GM04504 (cell line): Measurements from ENCODE around the gene CST1.
A peak's percentile ranks its signal among the peaks of the same experiment; 100 is the strongest.
"Not testable (repeated sequence)": the region's sequence is repeated elsewhere in the genome, so short reads cannot be mapped to it uniquely, and the experiment has no call there.

Experiments
- DNase-seq: peaks from one replicate; pipeline ENCODE4 v3.0.0-alpha.2; 2012; ENCODE audit warnings: low read depth

CST1 gene, protein sequence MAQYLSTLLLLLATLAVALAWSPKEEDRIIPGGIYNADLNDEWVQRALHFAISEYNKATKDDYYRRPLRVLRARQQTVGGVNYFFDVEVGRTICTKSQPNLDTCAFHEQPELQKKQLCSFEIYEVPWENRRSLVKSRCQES

DNA sequence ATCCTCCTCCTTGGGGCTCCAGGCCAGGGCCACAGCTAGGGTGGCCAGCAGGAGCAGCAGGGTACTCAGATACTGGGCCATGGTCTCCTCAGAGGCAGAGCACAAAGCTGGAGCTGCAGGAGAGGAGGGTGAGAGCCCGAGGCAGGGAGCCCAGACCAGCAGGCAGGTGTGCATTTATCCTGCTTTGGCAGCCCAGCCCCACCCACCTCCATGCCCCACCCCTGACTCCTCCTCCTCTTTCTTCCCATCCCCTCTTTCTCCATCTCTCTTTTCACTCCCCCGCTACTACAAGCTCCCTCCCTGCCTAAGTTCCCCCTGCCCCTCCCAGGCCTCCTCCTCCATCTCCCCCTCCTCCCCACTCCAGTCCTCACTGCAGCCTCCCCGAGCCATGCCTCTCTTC is at the start of gene CST1:
TSS of gene CST1 (minus strand) at position 150 of the 400 bp plus-strand sequence. CDS start at position 81, 69 bp downstream.
- not testable (repeated sequence) for DNase-seq

DNA sequence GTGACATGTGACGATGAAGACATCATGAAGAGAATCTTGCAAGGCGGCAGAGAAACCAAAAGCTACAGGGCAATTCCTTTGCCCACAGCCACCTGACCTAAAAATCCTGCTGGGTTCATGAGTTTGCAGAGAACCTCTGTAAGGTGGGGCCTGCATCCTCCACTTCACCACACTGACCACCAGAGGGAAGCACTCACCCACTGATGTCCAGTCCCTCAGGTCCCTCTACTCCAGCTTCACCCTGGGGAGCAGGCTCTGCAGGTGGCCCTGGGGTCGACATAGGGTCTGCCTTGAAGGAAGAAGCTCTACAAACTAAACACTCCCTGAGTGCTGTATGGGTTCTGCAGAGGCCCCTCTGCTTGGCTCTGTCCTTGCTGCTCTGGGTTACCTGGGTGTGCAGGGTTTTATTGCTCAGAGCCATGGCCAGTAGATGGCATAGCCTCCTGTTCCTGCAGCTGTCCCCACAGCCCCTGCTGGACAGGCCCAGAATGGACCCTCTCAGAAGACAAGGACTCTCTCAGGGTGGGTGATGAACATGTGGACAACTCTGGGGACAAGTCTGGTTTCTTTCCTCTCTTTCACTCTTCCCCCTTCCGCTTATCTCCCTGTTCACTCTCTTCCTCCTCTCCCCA is 48.6 kb upstream of the CST1 start:
- DNase-seq: not testable (repeated sequence)

DNA sequence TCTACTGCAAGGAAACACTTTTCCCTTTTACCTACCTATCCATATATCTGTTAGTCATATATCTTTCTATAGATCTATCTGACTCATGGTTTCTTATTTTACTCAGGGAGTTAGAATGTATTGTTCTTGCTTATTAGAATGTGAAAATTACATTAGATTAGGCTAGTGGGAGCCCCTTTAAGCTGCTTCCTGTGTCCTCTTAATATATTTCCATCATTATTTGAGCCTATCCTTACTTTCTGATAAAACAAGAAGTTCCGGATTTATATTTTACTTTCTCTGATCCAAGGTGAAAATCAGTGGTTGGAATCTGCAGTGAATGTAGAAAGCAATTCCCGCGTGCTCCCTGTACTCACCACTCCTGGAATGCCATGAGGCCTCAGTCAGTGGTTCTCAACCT is 44.8 kb upstream of the CST1 start:
- no peak for DNase-seq

DNA sequence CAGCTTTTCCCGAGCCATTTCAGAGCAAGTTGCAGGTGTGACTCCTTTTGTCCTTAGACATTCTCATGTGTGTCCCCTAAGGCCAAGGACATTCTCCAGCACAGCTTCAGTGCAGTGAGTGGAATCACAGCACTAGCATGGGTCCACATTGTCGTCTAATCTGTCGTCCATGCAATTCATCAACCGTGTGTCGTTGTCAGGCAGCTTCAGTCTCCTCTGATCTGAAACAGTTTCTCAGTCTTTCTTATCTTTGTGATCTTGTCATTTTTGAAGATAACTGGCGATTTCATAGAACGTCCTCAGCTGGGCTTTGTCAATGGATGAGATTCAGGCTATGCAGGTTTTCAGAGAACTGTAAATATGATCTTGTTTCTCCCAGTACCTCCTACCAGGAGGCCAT is 44.1 kb upstream of the CST1 start:
- DNase-seq: no peak

DNA sequence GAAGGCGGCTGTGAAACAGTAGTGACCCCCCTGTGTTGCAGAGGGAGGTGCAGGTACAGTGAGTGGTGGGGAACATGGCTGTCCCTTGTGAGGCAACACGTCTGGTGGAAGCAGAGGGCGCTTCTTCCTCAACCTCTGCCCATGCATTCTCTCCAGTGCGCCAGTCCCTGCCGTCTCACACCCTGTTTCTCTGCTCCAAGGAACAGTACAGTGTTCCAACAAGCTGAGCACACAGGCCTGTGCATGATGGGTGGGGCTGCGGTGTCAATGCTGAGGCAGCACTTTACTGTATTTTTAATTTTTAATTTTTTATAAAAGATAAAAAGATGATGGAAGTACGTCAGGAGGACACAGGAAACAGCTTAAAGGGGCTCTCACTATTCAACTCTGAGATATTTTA is 43.3 kb upstream of the CST1 start:
- DNase-seq: no peak

DNA sequence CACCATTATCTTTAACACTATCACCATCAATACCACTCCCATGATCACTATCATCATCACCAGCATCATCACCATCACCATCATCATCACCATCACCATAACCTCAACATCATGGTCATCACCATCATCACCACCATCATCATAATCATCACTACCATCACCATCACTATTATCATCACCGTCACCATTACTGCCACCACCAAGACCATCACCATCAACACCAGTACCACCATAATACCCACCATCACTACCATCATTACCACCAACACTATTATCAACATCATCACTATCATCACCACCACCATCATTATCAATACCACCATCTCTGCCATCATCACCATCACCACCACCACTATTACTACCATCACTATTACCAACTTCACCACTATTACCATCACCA is 32.7 kb upstream of the CST1 start:
- DNase-seq: no peak

DNA sequence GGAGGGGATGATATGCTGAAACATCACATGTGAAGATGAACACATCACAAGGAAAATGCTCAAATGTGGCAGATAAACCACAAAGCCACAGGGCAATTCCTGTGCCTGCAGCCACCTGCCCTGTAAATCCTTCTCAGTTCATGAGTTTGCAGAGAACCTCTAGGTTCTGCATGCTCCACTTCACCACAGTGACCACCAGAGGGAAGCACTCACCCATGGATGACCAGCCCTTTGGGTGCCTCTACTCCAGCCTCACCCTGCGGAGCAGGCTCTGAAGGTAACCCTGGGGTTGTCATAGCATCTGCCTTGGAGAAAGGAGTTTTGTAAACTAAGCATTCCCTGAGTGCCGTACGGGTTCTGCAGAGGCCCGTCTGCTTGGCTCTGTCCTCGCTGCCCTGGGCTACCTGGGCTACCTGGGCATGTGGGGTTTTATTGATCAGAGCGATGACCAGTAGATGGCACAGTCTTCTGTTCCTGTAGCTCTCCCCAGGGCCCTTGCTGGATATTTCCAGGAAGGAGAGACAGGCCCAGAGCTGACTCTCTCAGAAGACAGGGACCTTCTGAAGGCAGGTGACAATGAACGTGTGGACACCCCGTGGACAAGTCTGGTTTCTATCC is 31.7 kb upstream of the CST1 start:
- DNase-seq: no peak

DNA sequence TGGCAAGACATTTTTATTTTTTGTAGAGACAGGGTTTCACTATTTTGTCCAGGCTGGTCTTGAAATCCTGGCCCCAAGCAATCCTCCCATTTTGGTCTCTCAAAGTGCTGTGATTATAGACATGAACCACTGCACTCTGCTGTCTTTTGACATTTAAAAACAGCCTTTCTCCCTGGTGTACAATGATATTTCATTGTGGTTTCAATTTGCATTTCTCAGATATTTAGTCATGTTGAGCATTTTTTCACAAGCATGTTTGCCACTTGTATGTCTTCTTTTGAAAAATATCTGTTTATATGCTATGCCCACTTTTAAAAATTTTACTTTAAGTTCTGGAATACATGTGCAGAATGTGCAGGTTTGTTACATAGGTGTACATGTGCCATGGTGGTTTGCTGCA is 27.9 kb upstream of the CST1 start:
- DNase-seq: not testable (repeated sequence)

DNA sequence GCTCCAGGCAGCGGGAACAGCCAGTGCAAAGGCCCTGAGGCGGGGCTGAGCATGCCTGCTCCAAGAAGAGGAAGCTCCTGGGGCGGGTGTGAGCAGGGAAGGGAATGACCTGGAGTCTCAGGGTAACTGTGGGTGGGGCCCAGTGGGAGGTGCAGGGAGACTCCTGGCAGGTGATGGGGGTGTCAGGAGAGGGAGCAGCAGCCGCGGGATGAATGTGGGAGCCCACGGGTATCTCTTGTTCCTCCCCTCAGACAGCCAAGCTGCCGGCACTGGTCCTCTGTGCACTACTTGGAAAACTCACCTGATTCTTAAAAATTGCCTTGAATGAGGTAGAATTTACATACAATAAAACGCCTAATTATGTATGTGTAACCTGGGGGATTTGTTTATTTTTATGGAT is 26.6 kb upstream of the CST1 start:
- not testable (repeated sequence) for DNase-seq

DNA sequence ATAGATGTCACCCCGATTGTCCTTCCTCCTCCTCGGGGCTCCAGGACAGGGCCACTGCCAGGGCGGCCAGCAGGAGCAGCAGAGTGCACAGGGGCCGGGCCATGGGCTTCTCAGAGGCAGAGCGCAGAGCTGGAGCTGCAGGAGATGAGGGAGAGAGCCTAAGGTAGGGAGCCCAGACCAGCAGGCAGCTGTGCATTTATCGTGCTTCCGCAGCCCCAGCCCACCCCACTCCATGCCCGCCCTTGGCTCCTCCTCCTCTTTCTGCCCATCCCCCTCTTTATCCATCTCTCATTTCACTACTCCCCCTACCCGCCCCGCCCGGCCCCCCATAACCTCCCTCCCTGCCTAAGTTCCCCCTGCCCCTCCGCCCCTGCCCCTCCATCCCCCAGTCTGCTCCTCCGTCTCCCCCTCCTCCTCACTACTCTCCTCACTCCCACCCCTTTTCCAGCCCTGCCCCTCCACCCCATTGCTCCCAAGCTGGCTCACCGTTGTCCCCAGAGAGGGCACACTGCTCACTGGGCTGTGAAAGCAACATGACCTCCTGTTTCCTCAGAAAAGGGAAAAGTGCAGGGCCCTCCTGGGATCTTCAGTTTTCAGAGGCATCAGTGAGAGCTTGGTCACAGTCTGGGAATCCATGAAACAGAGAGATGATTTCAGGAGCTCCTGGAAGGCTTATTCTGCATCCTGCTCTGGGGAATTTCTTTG is 25.5 kb upstream of the CST1 start:
- DNase-seq: no peak

DNA sequence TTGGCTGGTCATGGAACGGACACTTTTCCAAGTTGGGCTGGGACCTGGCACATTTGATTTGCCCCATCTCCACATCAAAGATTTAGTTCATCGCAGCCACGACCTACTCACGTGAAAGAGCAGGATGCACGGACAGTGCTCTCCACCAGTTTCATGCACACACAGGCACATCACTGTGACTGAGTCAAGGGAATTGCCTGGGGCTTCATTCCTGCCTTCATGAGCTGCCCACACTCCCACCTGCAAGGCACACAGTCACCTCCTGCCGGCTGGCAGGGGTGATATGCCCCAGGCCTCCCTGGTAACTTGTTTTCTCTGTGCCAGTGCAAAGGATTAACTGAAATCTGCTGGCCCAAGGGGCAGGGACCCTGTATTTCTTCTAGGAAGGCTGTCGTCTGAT is 23.3 kb upstream of the CST1 start:
- DNase-seq: no peak

DNA sequence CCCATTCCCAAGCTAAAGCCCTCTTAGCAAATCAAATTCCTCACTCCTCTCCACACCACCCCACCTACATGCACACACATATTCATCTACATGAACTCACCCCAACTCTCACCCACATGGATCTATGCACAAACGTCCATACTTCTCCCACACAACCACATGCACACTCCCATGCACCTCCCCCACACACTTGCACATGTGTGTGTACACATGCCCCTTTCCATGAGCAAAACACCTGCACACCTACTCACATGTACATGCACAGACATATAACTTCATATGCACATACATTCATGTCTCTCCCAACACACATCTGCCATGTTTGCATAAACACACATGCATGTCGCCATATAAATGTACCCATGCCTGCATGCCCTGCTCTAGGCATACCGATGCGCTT is 22.8 kb upstream of the CST1 start:
- DNase-seq: no peak

DNA sequence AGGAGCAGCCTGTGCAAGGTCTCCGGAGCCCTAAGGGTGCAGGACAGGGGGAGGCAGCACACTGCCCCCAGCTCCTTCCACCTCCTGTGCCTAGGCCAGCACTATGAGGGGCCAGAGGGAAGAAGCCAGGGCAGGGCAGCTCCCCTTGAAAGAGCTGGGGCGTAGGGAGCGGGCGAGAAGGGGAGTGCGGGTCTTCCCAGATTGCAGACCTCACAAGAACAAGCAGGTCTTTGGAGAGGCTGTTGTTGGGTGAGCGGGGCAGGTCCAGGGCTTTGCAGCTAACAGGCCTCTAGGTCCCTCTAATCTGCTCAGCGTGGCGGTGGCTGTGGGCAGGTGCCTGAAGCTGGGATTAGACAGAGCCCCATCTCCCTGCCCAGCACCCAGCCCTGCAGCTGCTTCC is 22.4 kb upstream of the CST1 start:
- no peak for DNase-seq

DNA sequence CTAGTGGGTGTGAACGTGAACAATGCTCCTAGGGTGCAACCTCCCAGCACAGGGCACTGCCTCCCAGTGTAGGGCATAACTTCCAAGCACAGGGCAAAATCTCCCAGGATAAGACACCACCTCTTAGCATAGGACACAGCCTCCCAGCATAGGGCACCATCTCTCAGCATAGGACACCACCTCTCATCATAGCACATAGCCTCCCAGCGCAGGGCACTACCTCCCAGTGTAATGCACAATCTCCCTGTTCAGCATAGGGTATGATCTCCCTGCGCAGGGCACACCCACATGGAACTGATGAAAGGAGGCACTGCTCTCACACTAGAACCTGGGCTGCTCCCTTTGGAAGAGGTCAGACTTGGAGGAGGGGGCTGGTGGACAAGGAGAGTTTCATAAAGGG is 21.3 kb upstream of the CST1 start:
- no peak for DNase-seq

DNA sequence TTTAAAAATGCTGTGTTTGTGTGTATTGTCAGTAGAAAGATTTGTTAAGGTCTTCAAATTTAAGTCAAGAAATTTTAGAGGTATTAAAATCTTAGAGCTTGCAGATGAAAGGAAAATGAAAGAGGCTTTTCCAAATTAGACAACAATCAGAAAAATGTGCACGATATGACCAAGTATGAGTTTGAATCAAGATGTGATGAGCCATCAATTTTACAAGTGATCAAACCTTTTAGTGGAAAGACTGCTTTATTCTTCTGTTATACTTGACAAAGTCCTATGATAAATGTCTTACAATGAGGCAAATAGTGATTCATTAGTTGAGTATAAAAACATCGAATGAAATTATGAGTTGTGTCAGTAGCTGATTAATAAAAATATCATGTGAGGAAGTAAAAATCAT is 19.6 kb upstream of the CST1 start:
- no peak for DNase-seq

DNA sequence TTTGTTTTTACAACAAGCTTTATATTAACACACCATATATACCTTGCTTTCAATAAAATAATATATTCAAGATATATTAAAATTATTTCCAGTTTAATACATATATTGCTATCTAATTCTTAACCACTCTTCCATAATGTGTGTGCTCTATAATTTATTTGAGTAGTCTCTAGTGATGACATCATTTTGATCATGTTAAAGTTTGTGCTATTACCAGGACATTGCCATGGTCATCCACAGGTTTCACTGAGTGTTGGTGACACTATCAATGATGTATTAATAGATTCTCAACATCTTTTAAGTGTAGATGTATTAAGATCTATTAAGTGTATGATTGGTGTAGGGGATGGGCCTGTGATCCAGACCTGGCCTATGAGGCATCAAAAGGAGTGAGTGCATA is 17.8 kb upstream of the CST1 start:
- DNase-seq: not testable (repeated sequence)

DNA sequence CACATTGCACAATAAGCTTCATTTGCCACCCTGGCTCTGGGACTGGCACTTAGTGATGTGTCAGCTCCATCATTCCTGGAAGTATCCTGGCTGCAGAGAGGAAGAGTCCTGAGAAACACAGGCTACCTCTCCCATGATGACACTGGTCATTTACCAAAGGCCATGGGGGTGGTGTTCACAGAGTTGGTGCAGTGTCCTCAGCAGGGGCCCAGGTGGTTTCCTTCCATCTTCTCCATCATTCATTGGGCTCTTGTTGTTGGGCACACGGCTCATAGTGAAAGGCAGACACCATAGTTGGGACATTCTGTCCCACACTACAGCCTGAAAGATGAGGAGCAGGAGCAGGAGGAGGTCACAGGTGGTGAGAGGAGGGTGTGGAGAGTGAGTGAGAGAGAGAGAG is 15.8 kb upstream of the CST1 start:
- DNase-seq: no peak

DNA sequence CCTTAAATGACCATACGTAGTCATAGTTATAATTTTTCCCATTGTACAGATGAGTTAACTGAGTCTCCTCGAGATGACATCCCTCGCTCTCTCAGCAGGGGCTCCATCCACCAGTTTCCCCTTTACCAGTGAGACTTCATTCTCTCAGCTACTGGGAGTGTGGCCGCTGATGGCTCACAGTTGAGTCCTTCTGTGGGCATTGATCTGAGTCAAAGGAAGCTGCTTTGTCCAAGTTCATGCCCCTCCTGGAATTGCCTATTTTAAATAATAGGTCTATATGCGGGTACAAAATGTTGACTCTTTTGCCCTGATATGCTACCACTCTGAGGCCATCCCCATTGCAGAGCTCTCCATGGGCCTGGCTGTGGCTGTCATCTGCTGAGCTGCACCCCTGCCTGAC is 14.8 kb upstream of the CST1 start:
- no peak for DNase-seq

DNA sequence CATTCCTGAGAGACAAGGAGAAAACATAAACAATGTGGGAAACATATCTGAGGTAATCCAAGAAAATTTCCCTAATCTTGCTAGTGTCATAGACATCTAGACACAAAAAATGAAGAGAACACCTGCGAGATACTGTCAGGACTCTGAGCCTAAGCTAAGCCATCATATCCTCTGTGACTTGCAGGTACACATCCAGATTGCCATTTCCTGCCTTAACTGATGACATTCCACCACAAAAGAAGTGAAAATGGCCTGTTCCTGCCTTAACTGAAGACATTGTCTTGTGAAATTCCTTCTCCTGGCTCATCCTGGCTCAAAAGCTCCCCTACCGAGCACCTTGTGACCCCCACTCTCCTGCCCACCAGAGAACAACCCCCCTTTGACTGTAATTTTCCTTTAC is 13.9 kb upstream of the CST1 start:
- DNase-seq: not testable (repeated sequence)

DNA sequence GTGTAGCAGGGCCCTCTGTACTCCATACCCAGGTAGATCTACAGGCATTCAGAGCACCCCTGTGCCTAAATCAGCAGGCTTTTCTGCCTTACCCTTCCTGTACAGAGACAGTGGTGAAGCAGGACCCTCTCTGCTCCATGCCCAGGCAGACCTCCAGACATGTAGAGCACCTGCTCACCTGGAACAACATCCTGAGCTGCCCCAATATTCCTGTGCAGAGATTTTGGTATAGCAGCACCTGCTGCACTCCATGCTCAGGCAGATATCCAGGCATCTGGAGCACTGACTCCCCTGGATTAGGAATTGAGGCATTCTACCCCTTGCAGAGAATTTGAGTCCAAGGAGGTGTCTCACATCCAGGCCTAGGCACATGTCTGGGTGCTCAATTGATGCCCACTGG is 12.6 kb upstream of the CST1 start:
- no peak for DNase-seq

DNA sequence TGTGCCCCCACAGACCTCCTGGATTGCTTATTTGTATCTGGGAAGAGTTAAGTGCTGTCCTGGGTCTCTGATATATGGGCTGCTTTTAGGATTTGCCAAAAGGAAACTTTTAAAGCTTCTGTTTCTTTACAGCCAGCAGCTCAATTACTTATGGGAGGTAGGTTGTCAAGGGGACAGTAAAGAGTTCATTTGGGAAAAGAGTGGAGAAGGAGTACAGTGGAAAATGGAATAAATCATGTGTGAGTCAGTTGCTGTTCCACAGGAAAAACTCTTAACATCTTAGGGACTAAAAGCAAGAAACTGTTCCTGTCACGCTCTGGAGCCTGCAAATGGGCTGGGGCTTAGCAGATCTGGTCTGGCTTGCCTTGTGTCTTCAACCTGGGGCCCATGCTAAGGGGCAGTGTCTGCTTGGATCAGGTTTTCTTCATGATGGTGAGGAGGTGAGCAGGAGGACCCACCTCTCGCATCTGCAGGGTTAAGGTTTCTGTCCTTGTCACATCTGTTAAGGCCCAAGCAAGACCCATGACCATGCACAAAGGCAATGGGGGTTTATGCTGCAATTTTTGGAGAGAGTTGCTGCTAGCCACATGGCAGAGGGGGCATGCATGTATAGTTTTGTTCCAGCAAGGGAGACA is 8.7 kb upstream of the CST1 start:
- no peak for DNase-seq

DNA sequence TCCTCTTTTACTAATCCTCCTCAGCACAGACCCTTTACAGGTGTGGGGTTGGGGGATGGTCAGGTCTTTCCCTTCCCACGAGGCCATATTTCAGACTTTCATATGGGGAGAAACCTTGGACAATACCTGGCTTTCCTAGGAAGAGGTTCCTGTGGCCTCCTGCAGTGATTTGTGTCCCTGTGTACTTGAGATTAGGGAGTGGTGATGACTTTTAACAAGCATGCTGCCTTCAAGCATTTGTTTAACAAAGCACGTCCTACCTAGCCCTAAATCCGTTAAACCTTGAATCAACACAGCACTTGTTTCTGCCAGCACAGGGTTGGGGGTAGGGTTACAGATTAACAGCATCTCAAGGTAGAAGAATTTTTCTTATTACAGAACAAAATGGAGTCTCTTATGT is 6.1 kb upstream of the CST1 start:
- not testable (repeated sequence) for DNase-seq

DNA sequence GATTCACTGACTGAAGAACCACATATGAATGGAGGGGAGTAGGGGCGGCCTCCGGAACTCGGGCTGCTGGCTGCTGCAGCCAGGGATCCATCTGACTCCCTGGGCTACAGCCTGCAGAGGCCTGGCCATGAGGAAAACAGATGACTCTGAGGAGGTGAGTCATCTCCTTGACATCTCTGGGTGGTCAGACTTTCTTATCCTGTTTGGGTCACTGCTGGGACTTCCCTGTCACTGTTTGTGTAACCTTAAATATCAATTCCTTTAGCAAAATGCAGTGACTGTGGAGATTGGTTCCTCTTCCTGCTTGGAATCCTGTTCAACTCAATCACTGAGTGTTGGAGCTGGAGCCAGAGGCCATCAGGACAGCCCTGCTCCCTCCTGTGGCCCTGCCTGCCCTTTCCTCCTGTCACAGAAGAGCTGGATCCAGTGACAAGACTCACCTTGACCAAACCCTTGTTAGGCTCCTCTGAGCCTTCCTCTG is 4.4 kb upstream of the CST1 start:
- DNase-seq: peak; percentile 16
